HepG2 (cell line): ENCODE results near the gene MYL2.

Source experiments
- HMG20B ChIP-seq: conservative IDR thresholded peaks from 2 replicates; pipeline ENCODE4 v1.6.1; 2016; ENCODE audit warnings: missing genetic modification reagents, missing compliant biosample characterization
- KAT7 ChIP-seq: IDR thresholded peaks from 2 replicates; pipeline ENCODE4 v1.6.1; 2018; ENCODE audit warnings: borderline replicate concordance, missing compliant biosample characterization
- SKI ChIP-seq: fragments of 450-650 bp; IDR thresholded peaks from one replicate; pipeline ENCODE4 v1.6.1; 2018; ENCODE audit warnings: mild to moderate bottlenecking; ENCODE audit not compliant: partially characterized antibody
- SMC3 ChIP-seq: IDR thresholded peaks from 2 replicates; pipeline ENCODE4 v1.6.1; 2011; ENCODE audit warnings: low read length, improper control_type of control experiment
- ZNF280D ChIP-seq: sonication (generic); formaldehyde crosslinking; IDR thresholded peaks from 2 replicates; pipeline ENCODE4 v1.5.1; 2020; ENCODE audit warnings: mild to moderate bottlenecking, missing genetic modification reagents
- TF ChIP-seq, protein P1 (sequence below): sonication (generic); formaldehyde crosslinking; conservative IDR thresholded peaks from 2 replicates; pipeline ENCODE4 v1.4.0; 2020; ENCODE audit warnings: missing genetic modification reagents

DNA sequence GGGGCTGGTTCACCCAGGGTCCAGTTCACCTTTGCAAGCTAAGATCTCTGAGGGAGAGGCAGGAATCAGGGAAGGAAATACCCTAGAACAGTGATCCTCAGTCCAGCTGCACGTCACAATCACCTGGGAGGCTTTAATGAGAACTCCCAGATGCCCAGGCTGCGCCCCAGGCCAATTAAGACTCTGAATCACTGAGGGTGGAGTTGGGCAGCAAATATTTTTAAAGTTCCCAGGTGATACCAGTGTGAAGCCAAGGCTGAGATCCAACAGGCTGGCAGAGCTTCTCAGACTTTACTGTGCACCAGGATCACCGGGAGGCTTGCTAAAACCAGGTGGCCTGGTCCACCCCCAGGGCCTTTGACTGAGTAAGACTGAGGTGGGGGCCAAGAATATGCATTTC, 23.8 kb downstream of the MYL2 start:
- TF ChIP-seq, protein P1, sequence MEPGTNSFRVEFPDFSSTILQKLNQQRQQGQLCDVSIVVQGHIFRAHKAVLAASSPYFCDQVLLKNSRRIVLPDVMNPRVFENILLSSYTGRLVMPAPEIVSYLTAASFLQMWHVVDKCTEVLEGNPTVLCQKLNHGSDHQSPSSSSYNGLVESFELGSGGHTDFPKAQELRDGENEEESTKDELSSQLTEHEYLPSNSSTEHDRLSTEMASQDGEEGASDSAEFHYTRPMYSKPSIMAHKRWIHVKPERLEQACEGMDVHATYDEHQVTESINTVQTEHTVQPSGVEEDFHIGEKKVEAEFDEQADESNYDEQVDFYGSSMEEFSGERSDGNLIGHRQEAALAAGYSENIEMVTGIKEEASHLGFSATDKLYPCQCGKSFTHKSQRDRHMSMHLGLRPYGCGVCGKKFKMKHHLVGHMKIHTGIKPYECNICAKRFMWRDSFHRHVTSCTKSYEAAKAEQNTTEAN (CRISPR knock-in tag), result no peak
- TF ChIP-seq SMC3 (no peak), KAT7 (no peak), HMG20B (CRISPR knock-in tag) (no peak), ZNF280D (CRISPR knock-in tag) (no peak), SKI (no peak)
